ENCODE data around the gene GPR137B. TPM values are rescaled to one million over a fixed set of nuclear protein-coding genes. Genes with fewer than 3 reads are reported as not detected.
"Not testable (repeated sequence)": the region's sequence is repeated elsewhere in the genome, so short reads cannot be mapped to it uniquely, and the experiment has no call there.

The GPR137B gene
- total and polyA plus RNA-seq, 2 experiments from 2014 or later = 0.87 to 3.0 TPM

DNA sequence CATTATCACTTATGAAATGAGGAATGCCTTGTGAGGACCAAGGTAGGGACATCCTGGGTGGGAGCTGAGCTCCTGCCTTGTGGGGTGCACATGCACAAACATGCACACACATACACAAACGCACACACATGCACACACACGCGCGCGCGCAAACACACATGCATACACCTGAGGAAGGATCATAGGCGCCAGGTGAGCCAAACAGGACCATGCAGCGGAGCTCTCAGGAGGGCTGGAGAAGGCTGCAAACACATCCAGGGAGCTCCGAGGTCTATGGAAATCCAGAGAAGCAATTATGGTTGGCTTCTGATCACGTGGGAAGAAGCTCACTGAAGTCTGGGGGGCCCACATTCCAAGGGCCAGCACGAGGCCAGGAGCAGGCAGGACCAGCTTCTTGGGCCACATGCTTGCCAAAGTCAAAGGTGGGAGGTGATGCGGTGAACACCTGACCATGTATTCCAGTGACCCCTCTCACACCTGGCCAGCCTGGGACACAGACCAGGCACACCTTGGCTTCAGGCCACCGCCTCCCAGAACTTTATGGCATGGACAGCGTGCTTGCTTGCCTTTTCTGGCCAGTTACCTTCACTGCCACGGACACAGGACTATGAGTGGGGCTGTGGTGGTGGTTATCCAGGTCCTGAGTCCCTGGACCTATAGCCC, 13.6 kb downstream of the GPR137B start:
- no peaks in the 10 kb centered on the region for H3K9me3 ChIP-seq (ENCODE audit: low read depth)
- H3K4me3 ChIP-seq = no peak overlapping the region
- no peak for DNase-seq (ENCODE audit: low read depth in 1 of 2, low spot score in 1 of 2)
- H3K27me3 ChIP-seq = no peaks in the 10 kb centered on the region
- H3K27ac ChIP-seq = no peak overlapping the region
- no peaks in the 10 kb centered on the region for H3K36me3 ChIP-seq
- H3K4me1 ChIP-seq (ENCODE audit: low read depth) = no peaks in the 10 kb centered on the region
- TF ChIP-seq, protein P1, sequence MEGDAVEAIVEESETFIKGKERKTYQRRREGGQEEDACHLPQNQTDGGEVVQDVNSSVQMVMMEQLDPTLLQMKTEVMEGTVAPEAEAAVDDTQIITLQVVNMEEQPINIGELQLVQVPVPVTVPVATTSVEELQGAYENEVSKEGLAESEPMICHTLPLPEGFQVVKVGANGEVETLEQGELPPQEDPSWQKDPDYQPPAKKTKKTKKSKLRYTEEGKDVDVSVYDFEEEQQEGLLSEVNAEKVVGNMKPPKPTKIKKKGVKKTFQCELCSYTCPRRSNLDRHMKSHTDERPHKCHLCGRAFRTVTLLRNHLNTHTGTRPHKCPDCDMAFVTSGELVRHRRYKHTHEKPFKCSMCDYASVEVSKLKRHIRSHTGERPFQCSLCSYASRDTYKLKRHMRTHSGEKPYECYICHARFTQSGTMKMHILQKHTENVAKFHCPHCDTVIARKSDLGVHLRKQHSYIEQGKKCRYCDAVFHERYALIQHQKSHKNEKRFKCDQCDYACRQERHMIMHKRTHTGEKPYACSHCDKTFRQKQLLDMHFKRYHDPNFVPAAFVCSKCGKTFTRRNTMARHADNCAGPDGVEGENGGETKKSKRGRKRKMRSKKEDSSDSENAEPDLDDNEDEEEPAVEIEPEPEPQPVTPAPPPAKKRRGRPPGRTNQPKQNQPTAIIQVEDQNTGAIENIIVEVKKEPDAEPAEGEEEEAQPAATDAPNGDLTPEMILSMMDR (IDR thresholded peaks at IDR 0.05; ENCODE audit: low read depth, low read length) = no peak

DNA sequence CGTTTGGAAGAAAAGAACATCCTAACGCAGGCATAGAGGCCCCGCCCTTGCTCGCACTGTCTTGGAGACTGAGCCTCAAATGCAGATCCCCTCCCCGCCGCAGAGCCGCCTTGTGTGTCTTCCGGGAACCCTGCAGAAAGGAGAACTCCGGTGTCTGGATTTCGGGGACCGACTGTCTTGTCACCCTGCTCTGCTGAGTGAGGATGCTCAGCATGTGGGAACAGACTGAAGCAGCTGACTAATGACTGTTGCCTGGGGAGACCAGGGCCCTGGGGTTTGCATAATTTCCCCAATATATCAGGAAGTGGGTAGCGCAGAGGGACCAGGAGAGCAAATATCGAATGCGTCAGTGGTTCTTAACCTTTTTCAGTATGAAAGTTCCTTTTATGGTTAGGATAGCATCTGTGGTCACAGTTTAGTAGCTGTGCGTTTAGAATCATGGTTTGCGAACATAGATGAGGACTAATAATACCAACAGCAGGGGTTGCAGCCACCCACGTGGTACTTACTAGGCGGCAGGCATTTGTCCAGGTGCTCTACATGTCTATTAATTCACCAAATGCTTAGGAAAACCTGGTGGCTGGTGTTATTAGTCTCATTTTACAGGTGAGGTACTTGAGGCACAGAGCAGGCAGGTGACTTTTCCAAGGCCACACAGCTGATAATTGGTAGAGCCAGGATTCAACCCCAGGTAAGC, 14.3 kb downstream of the GPR137B start:
- no peak overlapping the region for H3K27ac ChIP-seq
- H3K4me3 ChIP-seq = no peak overlapping the region
- H3K9me3 ChIP-seq (ENCODE audit: low read depth) = no peaks in the 10 kb centered on the region
- TF ChIP-seq, protein P1 (IDR thresholded peaks at IDR 0.05; ENCODE audit: low read depth, low read length) = no peak
- no peak for DNase-seq (ENCODE audit: low read depth in 1 of 2, low spot score in 1 of 2)
- H3K4me1 ChIP-seq (ENCODE audit: low read depth) = no peaks in the 10 kb centered on the region
- no peaks in the 10 kb centered on the region for H3K27me3 ChIP-seq
- H3K36me3 ChIP-seq = no peaks in the 10 kb centered on the region

DNA sequence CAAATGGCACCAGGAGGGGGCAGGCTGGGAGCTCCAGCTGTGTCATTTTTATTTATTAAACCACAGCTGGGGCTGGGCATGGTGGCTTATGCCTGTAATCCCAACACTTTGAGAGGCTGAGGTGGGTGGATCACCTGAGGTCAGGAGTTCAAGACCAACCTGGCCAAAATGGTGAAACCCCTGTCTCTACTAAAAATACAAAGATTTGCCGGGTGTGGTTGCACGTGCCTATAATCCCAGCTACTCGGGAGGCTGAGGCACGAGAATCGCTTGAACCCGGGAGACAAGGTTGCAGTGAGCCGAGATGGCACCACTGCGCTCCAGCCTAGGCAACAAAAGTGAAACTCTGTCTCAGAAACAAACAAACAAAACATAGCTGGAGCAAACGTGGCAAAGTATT, 15.7 kb downstream of the GPR137B start:
- not testable (repeated sequence) for H3K27ac ChIP-seq; H3K9me3 ChIP-seq (ENCODE audit: low read depth); H3K27me3 ChIP-seq; H3K4me3 ChIP-seq; H3K4me1 ChIP-seq (ENCODE audit: low read depth); H3K36me3 ChIP-seq; DNase-seq (ENCODE audit: low read depth in 1 of 2, low spot score in 1 of 2)

DNA sequence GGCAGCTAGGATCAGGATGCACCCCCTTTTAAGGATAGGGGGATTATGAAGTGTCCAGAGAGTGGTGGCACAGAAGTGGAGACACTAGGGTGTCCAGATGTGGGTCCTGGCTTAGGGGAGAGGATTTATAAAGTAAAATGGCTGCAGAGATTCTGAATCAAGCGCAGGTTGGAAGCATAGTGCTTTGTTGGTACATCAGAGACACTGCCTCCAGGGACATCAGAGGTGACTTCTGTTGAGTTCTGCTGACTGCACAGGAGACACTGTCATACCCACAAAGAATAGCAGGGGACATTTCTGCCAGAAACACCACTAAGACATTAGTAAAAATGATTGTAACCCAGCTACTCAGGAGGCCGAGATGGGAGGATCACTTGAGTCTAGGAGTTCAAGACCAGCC, 16.4 kb downstream of the GPR137B start:
- Histone ChIP-seq H3K36me3 (no peaks in the 10 kb centered on the region), H3K4me3 (no peak overlapping the region), H3K4me1 (ENCODE audit: low read depth) (no peaks in the 10 kb centered on the region), H3K9me3 (ENCODE audit: low read depth) (no peaks in the 10 kb centered on the region), H3K27ac (no peak overlapping the region), H3K27me3 (no peaks in the 10 kb centered on the region)
- no peak for DNase-seq (ENCODE audit: low read depth in 1 of 2, low spot score in 1 of 2)
- TF ChIP-seq, protein P1 (IDR thresholded peaks at IDR 0.05; ENCODE audit: low read depth, low read length) = no peak

DNA sequence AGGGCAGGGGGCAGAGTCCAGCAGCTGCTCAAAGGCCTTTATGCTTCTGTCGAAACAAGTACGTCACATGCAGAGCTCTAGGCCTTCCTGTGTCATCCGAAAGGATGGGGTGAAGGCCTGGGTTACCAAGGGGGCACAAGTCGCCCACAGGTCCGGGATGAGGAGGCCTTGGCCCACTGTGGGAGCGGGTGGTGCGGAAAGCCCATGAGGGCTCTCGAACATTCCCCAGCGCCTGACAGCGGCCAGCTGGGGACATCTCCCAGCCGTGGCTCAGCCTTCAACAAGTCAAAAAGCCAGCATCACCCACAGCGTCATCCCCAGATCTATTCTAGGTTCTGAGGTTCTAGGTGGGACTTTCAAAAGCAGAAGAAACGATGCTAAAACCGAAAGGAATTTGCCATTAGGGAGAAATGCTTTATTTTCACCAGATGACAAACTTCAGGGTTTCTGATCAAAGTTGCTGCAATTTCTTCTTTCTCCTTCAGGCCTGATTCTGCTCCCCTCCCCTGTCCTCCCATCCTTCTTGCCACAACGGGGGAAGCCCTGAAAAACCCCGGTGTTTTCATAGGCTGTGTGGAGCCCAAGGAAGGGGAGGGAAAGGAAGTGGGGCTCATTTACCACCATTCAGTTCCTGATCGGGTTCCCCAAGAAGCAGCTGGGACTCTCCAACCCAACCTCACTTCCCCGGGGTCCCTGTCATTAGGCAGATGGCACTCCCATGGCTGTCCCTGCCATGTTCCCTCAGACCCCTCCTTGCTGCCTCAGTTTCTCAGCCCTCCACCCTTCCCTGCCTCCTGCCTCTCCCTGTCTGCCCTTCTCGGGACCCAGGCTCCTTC, 17.6 kb downstream of the GPR137B start:
- no peaks in the 10 kb centered on the region for H3K27me3 ChIP-seq
- TF ChIP-seq, protein P1 (IDR thresholded peaks at IDR 0.05; ENCODE audit: low read depth, low read length) = no peak
- DNase-seq (ENCODE audit: low read depth in 1 of 2, low spot score in 1 of 2) = no peak
- no peaks in the 10 kb centered on the region for H3K4me1 ChIP-seq (ENCODE audit: low read depth)
- H3K27ac ChIP-seq = no peak overlapping the region
- no peak overlapping the region for H3K4me3 ChIP-seq
- no peaks in the 10 kb centered on the region for H3K36me3 ChIP-seq
- H3K9me3 ChIP-seq (ENCODE audit: low read depth) = no peaks in the 10 kb centered on the region
